Activated CD4-positive, alpha-beta T cell treated with anti-CD3 and anti-CD28 coated beads, Interleukin-2, amount 10 ng/mL, durations not matched to agents 24 days and 14 days (primary cell): ENCODE measurements around the gene RARB. TPM values are rescaled to one million over a fixed set of nuclear protein-coding genes. Genes with fewer than 3 reads are reported as not detected.
A peak's percentile ranks its signal among the peaks of the same experiment; 100 is the strongest.

Experiments
- DNase-seq: peaks from one replicate; pipeline ENCODE4 v3.0.0; 2022
- H3K27ac Mint-ChIP-seq: one replicate; pipeline ENCODE4 v1.8.0; 2022; ENCODE audit warnings: mild to moderate bottlenecking, mixed read lengths
- H3K27me3 Mint-ChIP-seq: one replicate; pipeline ENCODE4 v1.8.0; 2022; ENCODE audit warnings: mixed read lengths
- H3K36me3 Mint-ChIP-seq: one replicate; pipeline ENCODE4 v1.8.0; 2022; ENCODE audit warnings: low read depth, mild to moderate bottlenecking, mixed read lengths
- H3K4me1 Mint-ChIP-seq: one replicate; pipeline ENCODE4 v1.8.0; 2021; ENCODE audit warnings: mixed read lengths
- H3K4me3 Mint-ChIP-seq: one replicate; pipeline ENCODE4 v1.8.0; 2022; ENCODE audit warnings: mild to moderate bottlenecking, moderate library complexity, mixed read lengths
- H3K9me3 Mint-ChIP-seq: one replicate; pipeline ENCODE4 v1.8.0; 2021; ENCODE audit warnings: mixed read lengths
- intact Hi-C: fragments of 100-400 bp; cut with micrococcal nuclease; formaldehyde crosslinking; loops from one replicate; pipeline ENCODE4 v1.15.1; 2023
- total RNA-seq: library from RNA; stranded (reverse); gene quantifications from 2 replicates; pipeline ENCODE4 v1.2.3, GENCODE V29; 2022

Gene RARB
- total RNA-seq, 1 donor from 2014 or later, result not detected

DNA sequence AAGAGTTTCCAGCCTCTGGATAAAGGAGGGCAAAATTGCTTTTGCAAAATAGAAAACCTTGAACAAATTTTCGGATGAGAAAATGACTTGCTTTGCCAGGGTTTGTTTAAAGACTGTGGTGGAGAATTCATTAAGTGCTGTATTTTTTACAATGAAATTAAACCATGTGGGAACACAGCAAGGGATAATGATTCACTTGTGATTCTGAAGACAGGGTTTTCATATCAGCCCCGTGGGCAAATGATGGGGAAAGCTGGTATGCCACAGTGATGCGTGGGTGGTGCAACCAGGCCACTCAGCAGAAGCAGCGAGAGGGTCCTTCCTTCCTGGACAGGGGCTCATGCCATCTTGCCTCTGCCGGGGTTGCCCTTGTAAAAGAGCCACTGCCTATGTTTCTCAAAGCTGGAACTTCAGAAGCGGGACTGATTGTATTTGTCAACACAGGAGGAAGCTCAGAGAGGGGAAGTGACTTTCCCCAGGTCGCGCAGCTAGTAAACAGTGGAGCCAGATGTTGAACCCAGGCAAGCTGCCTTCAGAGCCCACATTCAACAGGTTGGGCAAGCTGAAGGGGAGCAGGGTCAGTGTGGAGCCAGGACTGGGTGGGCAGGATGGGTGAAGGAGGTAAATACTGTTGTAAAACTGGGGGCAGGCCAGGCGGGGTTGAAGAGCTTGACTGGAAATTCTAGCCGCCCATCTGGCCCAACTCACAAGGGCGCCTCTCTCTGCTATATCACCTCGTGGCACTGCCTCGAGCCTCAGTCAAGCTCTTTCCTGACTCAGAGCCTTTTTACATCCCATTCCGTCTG lies 157.5 kb downstream of the RARB start:
- H3K4me1 Mint-ChIP-seq, result peaks cover 1% of the 10 kb centered on the region
- no peak for DNase-seq
- H3K36me3 Mint-ChIP-seq, result no peaks in the 10 kb centered on the region
- no peaks in the 10 kb centered on the region for H3K27me3 Mint-ChIP-seq
- no peak overlapping the region for H3K4me3 Mint-ChIP-seq
- no peak overlapping the region for H3K27ac Mint-ChIP-seq
- no peaks in the 10 kb centered on the region for H3K9me3 Mint-ChIP-seq
- intact Hi-C loops, result no loop called here

DNA sequence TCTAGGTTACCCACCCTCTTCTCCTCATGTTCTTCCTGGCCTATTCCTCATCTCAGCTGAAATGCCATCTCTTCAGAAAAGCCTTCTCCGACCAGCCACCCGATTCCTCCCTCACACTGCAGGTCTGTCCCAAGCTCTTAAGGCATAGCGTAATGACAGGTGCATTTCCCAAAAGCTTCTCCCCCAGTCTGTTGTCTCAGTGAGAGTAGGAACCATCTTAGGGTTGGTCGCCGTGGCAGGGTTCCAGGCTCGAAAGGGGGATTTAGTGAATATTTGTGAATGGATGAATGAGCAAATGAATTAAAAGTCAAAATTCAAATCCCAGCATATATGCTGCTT lies 158.1 kb downstream of the RARB start:
- peaks cover 1% of the 10 kb centered on the region for H3K4me1 Mint-ChIP-seq
- intact Hi-C loops, result no loop called here
- no peak overlapping the region for H3K27ac Mint-ChIP-seq
- no peak overlapping the region for H3K4me3 Mint-ChIP-seq
- H3K9me3 Mint-ChIP-seq, result no peaks in the 10 kb centered on the region
- H3K36me3 Mint-ChIP-seq, result no peaks in the 10 kb centered on the region
- DNase-seq, result no peak
- no peaks in the 10 kb centered on the region for H3K27me3 Mint-ChIP-seq

DNA sequence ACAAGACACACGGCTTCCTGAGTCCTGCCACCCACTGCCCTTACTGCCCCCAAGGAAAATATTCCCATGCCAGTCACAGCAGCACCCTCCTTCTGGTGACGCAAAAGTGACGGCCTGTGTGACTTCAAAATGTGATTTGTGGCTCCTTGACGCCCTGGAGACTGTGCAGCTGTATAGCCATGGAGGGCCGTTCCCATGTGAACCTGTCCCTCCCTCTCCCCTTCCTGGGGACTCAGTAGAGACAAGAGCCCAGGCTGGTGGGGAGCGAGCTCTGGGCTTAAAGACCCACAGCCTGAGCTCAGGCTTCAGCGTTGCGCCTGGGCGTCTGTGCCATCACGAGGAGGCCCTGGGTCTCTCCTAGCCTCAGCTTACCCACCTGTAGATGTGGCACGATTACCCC lies 158.5 kb downstream of the RARB start:
- DNase-seq, result no peak
- H3K27ac Mint-ChIP-seq, result no peak overlapping the region
- H3K9me3 Mint-ChIP-seq, result no peaks in the 10 kb centered on the region
- peaks cover 1% of the 10 kb centered on the region for H3K4me1 Mint-ChIP-seq
- no peak overlapping the region for H3K4me3 Mint-ChIP-seq
- intact Hi-C loops, result no loop called here
- H3K36me3 Mint-ChIP-seq, result no peaks in the 10 kb centered on the region
- no peaks in the 10 kb centered on the region for H3K27me3 Mint-ChIP-seq

DNA sequence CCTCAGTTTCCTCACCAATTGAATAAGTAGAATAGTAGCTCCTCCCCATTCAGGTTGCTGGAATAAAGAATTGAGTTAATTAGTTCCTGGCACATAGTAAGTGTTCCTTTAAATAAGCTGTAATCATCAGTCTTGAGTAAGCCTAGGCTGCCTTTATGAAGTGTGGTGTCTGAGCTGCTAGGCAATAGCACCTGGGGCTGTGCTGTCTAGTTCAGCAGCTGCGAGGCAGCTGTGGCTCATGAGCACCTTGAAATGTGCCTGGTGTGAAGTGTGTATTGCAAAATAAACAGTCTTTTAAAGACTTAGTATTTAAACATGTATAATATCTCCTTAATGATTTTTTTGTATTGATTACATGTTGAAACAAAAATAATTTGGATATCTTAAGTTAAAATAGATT lies 159.0 kb downstream of the RARB start:
- no peak for DNase-seq
- Mint-ChIP-seq H3K27ac (no peak overlapping the region), H3K4me1 (peaks cover 1% of the 10 kb centered on the region), H3K9me3 (no peaks in the 10 kb centered on the region), H3K27me3 (no peaks in the 10 kb centered on the region), H3K36me3 (no peaks in the 10 kb centered on the region), H3K4me3 (no peak overlapping the region)
- intact Hi-C loops, result no loop called here

DNA sequence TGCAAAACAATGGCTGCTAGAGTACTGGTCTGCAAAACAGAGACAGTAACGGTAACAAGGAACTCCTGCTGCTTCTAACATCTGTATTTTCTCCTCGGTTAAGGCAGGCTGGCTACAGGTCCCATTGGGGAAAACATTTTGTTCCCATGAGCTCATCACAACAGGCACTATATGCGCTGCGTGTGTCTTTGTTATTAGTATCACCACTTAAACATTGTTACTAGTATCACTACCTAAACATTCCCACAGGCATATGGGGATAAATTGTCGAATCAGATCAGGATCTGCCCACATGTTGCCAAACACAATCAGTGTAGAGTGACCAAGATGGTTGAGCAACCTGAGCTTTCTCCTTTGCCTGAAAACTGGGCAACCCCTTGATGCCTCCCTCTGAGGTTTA lies 159.5 kb downstream of the RARB start:
- H3K4me1 Mint-ChIP-seq, result peaks cover 1% of the 10 kb centered on the region
- no peak for DNase-seq
- no peaks in the 10 kb centered on the region for H3K27me3 Mint-ChIP-seq
- H3K27ac Mint-ChIP-seq, result no peak overlapping the region
- no peaks in the 10 kb centered on the region for H3K36me3 Mint-ChIP-seq
- intact Hi-C loops, result no loop called here
- no peaks in the 10 kb centered on the region for H3K9me3 Mint-ChIP-seq
- no peak overlapping the region for H3K4me3 Mint-ChIP-seq

DNA sequence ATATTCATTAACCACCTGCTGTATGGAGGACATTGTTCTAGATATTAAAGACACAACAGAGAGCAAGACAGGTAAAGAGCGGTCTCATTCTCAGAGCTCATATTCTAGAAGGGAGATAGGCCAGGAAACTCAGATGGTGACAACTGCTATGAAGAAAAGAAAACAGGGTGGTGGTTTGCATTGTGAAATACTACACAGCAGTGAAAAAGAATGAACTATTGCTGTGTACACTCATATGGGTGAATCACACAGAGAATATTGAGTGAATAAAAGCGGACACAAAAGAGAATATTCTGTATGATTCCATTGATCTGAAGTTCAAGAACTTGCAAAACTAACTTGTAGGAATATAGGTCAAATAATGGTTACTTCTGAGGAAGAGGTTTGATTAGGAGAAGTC lies 159.9 kb downstream of the RARB start:
- no peak for DNase-seq
- no peaks in the 10 kb centered on the region for H3K9me3 Mint-ChIP-seq
- intact Hi-C loops, result no loop called here
- no peaks in the 10 kb centered on the region for H3K36me3 Mint-ChIP-seq
- H3K27me3 Mint-ChIP-seq, result no peaks in the 10 kb centered on the region
- no peak overlapping the region for H3K4me3 Mint-ChIP-seq
- H3K4me1 Mint-ChIP-seq, result peaks cover 1% of the 10 kb centered on the region
- no peak overlapping the region for H3K27ac Mint-ChIP-seq

DNA sequence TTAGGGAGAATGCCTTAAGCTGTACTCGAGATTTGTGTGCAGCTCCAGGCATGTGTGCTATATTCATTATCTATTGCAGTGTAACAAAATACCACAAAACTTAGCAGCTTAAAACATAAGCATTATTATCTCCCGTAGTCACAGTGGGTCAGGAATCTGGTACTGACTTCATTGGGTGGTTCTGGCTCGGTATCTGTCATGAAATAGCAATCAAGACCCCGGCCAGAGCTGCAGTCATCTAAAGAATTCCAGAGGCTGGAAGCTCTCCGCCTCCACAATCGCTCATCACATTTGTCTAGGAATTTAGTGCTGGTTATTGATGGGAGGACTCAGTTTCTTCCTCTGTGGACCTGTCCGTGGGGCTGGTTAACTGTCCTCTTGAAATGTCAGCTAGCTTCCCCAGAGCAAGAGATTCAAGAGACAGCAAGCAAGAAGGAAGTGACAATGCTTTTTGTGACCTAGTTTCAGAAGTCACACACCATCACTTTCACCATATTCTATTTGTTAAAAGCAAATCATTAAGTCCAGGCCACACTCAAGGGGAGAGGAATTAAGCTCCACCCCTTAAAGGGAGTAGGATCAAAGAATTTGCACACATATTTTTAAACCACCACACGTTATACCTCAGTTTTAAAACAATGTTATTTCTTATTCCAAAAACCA lies 160.5 kb downstream of the RARB start:
- Mint-ChIP-seq H3K27ac (no peak overlapping the region), H3K4me1 (peaks cover 1% of the 10 kb centered on the region), H3K36me3 (no peaks in the 10 kb centered on the region), H3K27me3 (no peaks in the 10 kb centered on the region), H3K4me3 (no peak overlapping the region), H3K9me3 (no peaks in the 10 kb centered on the region)
- no peak for DNase-seq
- intact Hi-C loops, result no loop called here

DNA sequence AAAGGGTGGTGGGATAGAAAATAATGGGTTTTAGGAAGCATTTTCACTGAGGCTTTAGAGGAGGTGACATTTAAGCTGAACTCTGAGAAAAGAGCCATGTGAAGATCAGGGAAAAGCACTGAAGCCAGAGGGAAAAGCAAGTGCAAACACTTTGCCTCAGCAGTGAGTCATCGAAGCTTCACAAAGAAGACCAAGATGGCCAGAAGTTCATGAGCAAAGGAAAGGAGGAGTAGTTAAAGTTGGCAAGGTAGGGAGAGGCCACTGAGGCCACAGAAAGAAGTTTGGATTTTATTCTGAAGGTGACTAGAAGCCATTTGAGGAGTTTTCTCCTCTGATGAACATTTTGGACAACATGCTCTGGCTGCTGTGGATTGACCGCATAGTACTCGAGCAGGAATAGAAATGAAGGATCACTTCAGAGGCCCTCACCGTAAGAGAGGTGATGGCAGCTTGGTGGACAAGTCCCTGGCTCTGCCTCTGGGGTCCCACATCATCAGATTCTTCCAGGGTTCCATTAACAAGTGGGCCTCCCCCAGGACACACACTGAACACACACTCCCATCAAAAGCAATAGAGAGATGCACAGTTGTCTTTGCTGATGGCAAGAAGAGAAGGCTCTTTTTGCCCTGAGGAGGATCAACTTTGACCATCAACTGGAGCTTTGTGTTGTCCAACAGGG lies 161.2 kb downstream of the RARB start:
- Mint-ChIP-seq H3K27ac (no peak overlapping the region), H3K9me3 (no peaks in the 10 kb centered on the region), H3K36me3 (no peaks in the 10 kb centered on the region), H3K4me1 (peaks cover 1% of the 10 kb centered on the region), H3K27me3 (no peaks in the 10 kb centered on the region), H3K4me3 (no peak overlapping the region)
- intact Hi-C loops, result no loop called here
- no peak for DNase-seq

DNA sequence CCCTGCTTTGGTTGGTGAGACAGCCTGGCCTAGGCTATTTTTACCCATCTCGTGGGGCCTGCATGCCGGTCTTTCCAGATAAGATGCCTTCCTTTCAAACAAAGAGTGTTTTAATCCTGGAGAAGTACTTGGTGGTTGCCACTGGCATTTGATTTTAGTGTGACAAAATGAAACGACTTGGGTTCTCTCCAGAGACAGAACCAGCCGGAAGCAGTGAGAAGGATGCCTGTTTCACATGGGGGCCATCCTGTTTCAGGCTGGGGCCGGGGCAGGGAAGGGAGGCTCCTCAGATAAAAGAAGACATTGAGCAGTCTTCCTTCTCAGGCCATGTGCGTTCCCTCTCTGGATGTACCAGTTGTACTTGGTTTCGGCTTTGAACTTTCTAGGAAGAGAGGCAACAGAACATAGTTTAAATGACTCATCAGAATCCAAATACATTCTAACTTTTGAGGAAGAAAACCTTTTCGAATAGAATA lies 161.8 kb downstream of the RARB start:
- Mint-ChIP-seq H3K27ac (no peak overlapping the region), H3K27me3 (no peaks in the 10 kb centered on the region), H3K36me3 (no peaks in the 10 kb centered on the region), H3K4me1 (peaks cover 1% of the 10 kb centered on the region), H3K9me3 (no peaks in the 10 kb centered on the region), H3K4me3 (no peak overlapping the region)
- intact Hi-C loops, result loop anchor here (5.0 to 10.0 kb wide), 2 partner anchors 815 to 908 kb away; no protein-coding TSS in a partner anchor
- DNase-seq, result no peak

DNA sequence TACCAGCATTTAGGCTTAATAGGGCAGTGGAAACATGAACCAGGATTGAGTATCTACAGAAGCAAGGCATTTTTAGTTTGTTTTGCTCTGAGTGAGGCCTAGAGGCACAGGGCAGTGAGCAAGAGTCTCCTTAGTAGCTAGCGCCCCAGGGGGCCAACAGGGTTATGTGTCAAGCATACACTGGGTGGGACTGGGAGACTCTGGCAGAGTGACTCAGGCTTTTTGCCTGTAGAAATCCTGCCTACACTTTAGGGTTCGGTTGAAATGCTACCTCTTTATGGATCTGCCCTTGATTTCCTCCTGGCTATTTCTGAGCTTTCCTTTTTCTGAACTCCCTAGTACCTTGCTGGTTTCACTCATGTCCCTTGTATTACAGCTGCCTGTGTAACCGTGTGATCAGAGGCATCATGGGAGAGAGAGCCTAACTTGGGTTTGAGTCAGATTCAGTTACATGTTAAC lies 164.5 kb downstream of the RARB start:
- Mint-ChIP-seq H3K9me3 (no peaks in the 10 kb centered on the region), H3K4me3 (no peak overlapping the region), H3K4me1 (peaks cover 1% of the 10 kb centered on the region), H3K27ac (no peak overlapping the region), H3K27me3 (no peaks in the 10 kb centered on the region), H3K36me3 (peaks cover 7% of the 10 kb centered on the region)
- intact Hi-C loops, result loop anchor here (5.0 to 10.0 kb wide), 2 partner anchors 818 to 910 kb away; no protein-coding TSS in a partner anchor
- DNase-seq, result peak; percentile 49

DNA sequence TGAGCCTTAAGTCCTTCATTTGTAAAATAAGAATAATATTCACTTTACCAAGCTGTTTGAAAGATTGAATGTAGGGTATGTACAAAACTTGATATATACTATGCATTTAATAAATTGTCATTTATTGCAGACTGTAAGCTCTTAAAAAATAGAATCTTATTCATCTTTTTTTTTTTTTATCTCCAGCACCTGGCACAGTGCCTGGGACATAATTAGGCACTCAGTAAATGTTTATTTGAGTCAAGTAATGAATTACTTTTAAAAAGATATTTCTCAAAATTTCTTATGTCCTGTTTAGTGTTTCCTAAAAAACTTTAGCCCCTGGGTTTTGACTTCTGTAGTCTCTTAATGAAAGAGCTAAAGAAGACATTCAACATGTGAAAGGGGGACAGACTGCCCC lies 164.9 kb downstream of the RARB start:
- H3K36me3 Mint-ChIP-seq, result peaks cover 11% of the 10 kb centered on the region
- no peak overlapping the region for H3K27ac Mint-ChIP-seq
- intact Hi-C loops, result loop anchor here (5.0 to 10.0 kb wide), 2 partner anchors 818 to 911 kb away; no protein-coding TSS in a partner anchor
- peaks cover 1% of the 10 kb centered on the region for H3K4me1 Mint-ChIP-seq
- H3K9me3 Mint-ChIP-seq, result no peaks in the 10 kb centered on the region
- H3K4me3 Mint-ChIP-seq, result no peak overlapping the region
- no peak for DNase-seq
- H3K27me3 Mint-ChIP-seq, result no peaks in the 10 kb centered on the region

DNA sequence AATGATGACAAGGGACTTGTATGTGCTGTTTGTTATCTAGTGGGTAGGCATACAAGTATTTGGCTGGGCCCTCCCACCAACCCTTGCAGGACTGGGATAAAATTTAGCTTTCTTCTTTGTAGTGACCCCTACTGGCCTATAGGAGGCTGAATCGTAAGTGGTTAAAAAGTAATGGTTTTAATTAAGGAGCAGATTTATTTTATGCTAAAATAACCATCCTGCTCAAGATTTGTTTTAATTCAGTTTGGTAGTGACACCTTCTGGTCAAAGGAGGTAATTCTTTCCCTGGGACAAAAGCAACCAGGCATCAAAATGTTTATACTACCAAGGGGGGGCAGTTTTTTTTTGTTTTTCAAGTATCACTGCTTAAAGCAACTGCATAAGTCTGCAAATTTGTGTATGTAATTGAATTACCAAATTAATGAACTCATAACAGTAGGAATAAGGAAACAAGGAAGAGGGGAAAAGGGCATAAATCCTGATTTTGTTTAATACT lies 166.0 kb downstream of the RARB start:
- H3K27ac Mint-ChIP-seq, result no peak overlapping the region
- H3K4me1 Mint-ChIP-seq, result no peaks in the 10 kb centered on the region
- intact Hi-C loops, result loop anchor here (5.0 to 10.0 kb wide), 2 partner anchors 819 to 912 kb away; no protein-coding TSS in a partner anchor
- H3K36me3 Mint-ChIP-seq, result peaks cover 16% of the 10 kb centered on the region
- no peaks in the 10 kb centered on the region for H3K27me3 Mint-ChIP-seq
- H3K9me3 Mint-ChIP-seq, result no peaks in the 10 kb centered on the region
- DNase-seq, result peak; percentile 70
- H3K4me3 Mint-ChIP-seq, result no peak overlapping the region

DNA sequence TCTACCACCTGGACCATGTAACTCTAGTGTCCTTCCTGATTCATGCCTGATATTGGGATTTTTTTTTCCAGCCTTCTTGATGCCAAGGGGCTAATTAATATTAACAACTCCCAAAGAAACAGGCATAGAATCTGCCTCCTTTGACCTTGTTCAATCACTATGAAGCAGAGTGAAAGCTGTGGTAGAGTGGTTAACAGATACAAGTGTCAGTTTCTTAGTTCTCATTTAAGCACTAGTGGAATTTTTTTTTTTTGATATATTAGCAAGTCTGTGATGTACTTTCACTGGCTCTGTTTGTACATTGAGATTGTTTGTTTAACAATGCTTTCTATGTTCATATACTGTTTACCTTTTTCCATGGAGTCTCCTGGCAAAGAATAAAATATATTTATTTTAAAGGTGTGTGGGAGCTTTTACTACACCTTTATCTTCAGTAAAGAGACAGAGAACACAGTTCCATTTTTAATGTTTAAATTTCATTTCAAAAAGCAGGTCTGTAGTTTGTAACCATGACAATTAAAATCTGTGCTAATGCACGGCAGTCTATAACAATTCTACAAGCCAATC lies 169.6 kb downstream of the RARB start:
- no peak for DNase-seq
- peaks cover 36% of the 10 kb centered on the region for H3K36me3 Mint-ChIP-seq
- no peak overlapping the region for H3K27ac Mint-ChIP-seq
- H3K4me3 Mint-ChIP-seq, result no peak overlapping the region
- intact Hi-C loops, result loop anchor here (10.0 kb wide), 1 partner anchor 823 kb away; no protein-coding TSS in a partner anchor
- H3K4me1 Mint-ChIP-seq, result no peaks in the 10 kb centered on the region
- no peaks in the 10 kb centered on the region for H3K27me3 Mint-ChIP-seq
- H3K9me3 Mint-ChIP-seq, result no peaks in the 10 kb centered on the region
